ENCODE results near the gene CBFA2T3.

Gene CBFA2T3

DNA sequence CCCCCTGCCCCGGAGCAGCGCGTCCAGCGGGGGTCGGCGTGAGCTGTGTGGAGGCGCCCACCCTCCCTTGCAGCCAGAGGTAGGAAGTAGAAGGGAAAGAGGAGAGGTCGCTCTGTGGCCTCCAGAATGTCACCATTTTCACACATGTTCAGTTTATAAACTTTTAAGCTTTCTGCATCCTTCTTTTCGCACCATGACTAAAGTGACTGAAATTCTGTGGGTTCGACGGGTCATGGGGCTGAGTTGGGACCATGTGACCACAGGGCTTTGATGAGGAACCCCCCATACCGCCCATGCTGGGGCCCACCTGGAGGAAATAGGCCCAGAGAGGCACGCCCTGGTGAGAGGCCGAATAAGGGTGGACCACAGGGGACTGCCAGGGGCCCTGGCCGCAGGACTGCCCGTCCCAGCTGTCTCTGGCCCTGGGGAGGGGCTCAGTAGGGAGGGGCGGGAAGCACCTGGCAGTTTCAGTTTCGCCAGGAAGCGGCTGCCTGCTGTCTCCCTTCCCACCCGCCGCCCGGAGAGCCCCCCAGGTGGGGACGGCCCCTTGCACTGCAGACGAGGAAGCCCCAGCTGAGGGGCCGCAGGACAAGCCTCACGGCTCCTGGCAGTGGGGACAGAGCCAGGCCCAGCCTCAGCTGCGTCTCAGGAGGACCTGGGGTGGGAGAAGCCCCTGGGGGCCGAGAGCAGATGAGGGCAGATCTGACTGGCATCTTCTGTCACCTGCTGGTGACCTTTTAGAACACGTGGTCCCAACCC is 9.0 kb downstream of the CBFA2T3 start:
- Mint-ChIP-seq H3K9me3 (no peaks in the 10 kb centered on the region), H3K27ac (peak overlapping the region; percentile 90), H3K36me3 (peaks cover 37% of the 10 kb centered on the region), H3K4me3 (peak overlapping the region; percentile 71), H3K27me3 (no peaks in the 10 kb centered on the region), H3K4me1 (peaks cover 100% of the 10 kb centered on the region)
- peak; percentile 88 for ATAC-seq

DNA sequence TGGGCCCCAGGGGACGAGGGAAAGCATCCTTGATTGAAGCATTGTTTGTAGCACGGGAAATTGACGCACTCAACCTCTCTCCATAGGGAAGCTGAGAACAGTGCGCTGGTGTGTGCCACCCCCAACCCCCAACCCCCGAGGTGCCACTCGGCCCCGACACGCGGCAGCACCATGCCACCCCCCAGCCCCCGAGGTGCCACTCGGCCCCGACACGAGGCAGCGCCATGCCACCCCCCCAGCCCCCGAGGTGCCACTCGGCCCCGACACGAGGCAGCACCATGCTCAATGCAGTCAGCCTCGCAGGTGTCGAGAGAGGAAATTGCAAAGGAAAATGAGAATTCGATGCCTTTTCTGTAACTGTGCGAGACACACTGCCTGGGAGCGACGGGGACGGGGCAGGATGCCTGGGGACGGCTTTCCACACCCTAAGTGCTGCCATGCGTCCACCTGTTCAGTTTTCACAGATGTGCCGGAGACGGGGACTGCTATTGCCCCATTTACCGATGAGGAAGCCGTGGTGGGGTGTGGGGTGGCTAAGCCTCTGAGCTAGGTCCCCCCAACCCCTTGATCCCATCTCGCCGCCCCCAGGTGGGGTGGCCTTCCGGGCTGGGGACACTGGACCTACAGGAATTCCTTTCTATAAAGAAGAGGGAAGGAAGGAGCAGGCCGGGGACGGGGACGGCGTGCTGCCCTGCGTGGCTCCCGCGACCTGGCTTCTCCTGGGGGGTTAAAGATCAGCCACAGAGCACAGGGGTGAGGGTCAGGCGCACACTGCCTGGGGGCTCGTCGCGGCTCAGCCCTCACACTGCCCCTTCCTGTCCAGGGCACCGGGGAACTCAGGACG is 9.8 kb downstream of the CBFA2T3 start:
- ATAC-seq: no peak
- Mint-ChIP-seq H3K36me3 (peaks cover 44% of the 10 kb centered on the region), H3K27me3 (no peaks in the 10 kb centered on the region), H3K4me1 (peaks cover 100% of the 10 kb centered on the region), H3K27ac (peak overlapping the region; percentile 90), H3K9me3 (no peaks in the 10 kb centered on the region), H3K4me3 (peak overlapping the region; percentile 63)

- ATAC-seq: no peak
- peak overlapping the region; percentile 30 for H3K4me3 Mint-ChIP-seq
- peaks cover 97% of the 10 kb centered on the region for H3K4me1 Mint-ChIP-seq
- H3K36me3 Mint-ChIP-seq: peaks cover 46% of the 10 kb centered on the region
- H3K27me3 Mint-ChIP-seq: no peaks in the 10 kb centered on the region
- H3K27ac Mint-ChIP-seq: peak overlapping the region; percentile 90
- no peaks in the 10 kb centered on the region for H3K9me3 Mint-ChIP-seq
Observed at GRCh38 chr16:88965826-88966480, 11.1 kb downstream of the CBFA2T3 start.

- no peaks in the 10 kb centered on the region for H3K9me3 Mint-ChIP-seq
- no peak overlapping the region for H3K4me3 Mint-ChIP-seq
- ATAC-seq: no peak
- peaks cover 46% of the 10 kb centered on the region for H3K36me3 Mint-ChIP-seq
- H3K27ac Mint-ChIP-seq: peak overlapping the region; percentile 90
- H3K4me1 Mint-ChIP-seq: peaks cover 94% of the 10 kb centered on the region
- no peaks in the 10 kb centered on the region for H3K27me3 Mint-ChIP-seq
Observed at GRCh38 chr16:88965411-88965810, 11.6 kb downstream of the CBFA2T3 start.

- Mint-ChIP-seq H3K27me3 (no peaks in the 10 kb centered on the region), H3K4me1 (peaks cover 94% of the 10 kb centered on the region), H3K36me3 (peaks cover 54% of the 10 kb centered on the region), H3K4me3 (no peak overlapping the region), H3K9me3 (no peaks in the 10 kb centered on the region), H3K27ac (peak overlapping the region; percentile 18)
- no peak for ATAC-seq
Observed at GRCh38 chr16:88964636-88965035, 12.4 kb downstream of the CBFA2T3 start.

DNA sequence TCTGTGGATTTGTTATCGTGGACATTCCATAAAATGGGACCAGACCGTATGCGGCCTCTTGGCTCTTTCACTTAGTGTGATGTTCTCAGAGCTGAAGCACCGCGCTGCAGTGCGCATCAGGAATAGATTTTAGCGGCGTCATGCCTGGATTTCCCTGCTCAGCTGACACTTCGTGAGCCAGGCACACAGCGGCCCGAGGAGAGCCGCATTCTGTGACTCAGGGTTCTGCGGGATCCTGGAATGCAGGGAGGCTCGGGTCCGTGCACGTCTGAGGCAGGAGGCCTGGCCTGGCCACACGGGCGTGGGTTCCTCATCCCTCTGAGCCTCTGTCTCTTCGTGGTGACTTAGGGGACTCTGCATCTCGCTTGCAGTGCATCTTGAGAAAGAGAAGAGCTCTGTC is 13.4 kb downstream of the CBFA2T3 start:
- H3K4me3 Mint-ChIP-seq: no peak overlapping the region
- H3K9me3 Mint-ChIP-seq: no peaks in the 10 kb centered on the region
- H3K27ac Mint-ChIP-seq: no peak overlapping the region
- ATAC-seq: no peak
- peaks cover 94% of the 10 kb centered on the region for H3K4me1 Mint-ChIP-seq
- H3K27me3 Mint-ChIP-seq: no peaks in the 10 kb centered on the region
- H3K36me3 Mint-ChIP-seq: peaks cover 63% of the 10 kb centered on the region

GRCh38 chr16:88962478-88963152 is 14.4 kb downstream of the CBFA2T3 start:
- Mint-ChIP-seq H3K27ac (no peak overlapping the region), H3K27me3 (no peaks in the 10 kb centered on the region), H3K4me3 (no peak overlapping the region), H3K36me3 (peaks cover 70% of the 10 kb centered on the region), H3K4me1 (peaks cover 94% of the 10 kb centered on the region), H3K9me3 (no peaks in the 10 kb centered on the region)
- no peak for ATAC-seq

GRCh38 chr16:88961011-88961410 is 16.0 kb downstream of the CBFA2T3 start:
- no peaks in the 10 kb centered on the region for H3K9me3 Mint-ChIP-seq
- no peak overlapping the region for H3K4me3 Mint-ChIP-seq
- H3K36me3 Mint-ChIP-seq: peaks cover 77% of the 10 kb centered on the region
- no peak for ATAC-seq
- peaks cover 87% of the 10 kb centered on the region for H3K4me1 Mint-ChIP-seq
- H3K27ac Mint-ChIP-seq: no peak overlapping the region
- no peaks in the 10 kb centered on the region for H3K27me3 Mint-ChIP-seq

DNA sequence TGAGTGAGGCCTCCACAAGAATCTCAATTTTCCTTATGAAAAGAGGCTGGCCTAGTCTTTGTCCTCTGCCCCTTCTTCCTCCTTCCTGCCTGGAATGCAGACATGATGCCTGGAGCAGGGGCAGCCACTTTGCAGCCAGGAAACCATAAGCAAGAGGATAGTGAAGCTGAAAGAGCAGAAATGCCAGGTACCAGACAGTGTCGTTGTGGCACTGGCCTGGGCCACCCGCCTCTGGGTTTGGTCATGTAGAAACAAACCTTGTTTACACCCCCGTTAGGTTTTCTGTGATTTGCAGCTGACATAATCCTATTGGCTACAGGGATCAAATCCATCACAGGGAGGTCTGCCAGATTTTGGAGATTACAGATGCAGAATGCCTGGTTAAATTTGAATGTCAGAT is 16.5 kb downstream of the CBFA2T3 start:
- no peak overlapping the region for H3K4me3 Mint-ChIP-seq
- H3K27ac Mint-ChIP-seq: no peak overlapping the region
- no peaks in the 10 kb centered on the region for H3K27me3 Mint-ChIP-seq
- peaks cover 82% of the 10 kb centered on the region for H3K4me1 Mint-ChIP-seq
- H3K9me3 Mint-ChIP-seq: no peaks in the 10 kb centered on the region
- no peak for ATAC-seq
- peaks cover 77% of the 10 kb centered on the region for H3K36me3 Mint-ChIP-seq

DNA sequence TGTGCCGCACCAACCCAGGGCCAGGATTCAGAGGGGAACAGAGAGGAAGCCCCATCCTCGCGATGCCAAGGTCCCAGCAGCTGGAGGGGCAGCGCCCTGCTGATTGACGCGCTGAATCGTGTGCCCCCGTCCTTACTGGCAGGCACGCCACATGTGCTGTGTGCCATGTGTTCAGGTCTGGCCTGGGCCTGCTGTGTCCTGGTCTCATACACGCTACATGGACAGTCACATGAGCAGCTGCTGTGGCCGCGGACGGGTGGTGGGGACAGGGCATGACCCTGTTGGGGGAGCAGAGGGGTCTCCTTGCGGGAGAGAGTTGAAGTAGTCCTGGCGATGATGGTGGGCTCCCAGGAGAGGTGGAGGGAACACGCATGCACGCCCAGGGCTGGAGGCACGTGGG is 18.0 kb downstream of the CBFA2T3 start:
- Mint-ChIP-seq H3K36me3 (peaks cover 66% of the 10 kb centered on the region), H3K9me3 (no peaks in the 10 kb centered on the region), H3K4me3 (no peak overlapping the region), H3K4me1 (peaks cover 69% of the 10 kb centered on the region), H3K27me3 (no peaks in the 10 kb centered on the region), H3K27ac (peak overlapping the region; percentile 33)
- ATAC-seq: no peak

DNA sequence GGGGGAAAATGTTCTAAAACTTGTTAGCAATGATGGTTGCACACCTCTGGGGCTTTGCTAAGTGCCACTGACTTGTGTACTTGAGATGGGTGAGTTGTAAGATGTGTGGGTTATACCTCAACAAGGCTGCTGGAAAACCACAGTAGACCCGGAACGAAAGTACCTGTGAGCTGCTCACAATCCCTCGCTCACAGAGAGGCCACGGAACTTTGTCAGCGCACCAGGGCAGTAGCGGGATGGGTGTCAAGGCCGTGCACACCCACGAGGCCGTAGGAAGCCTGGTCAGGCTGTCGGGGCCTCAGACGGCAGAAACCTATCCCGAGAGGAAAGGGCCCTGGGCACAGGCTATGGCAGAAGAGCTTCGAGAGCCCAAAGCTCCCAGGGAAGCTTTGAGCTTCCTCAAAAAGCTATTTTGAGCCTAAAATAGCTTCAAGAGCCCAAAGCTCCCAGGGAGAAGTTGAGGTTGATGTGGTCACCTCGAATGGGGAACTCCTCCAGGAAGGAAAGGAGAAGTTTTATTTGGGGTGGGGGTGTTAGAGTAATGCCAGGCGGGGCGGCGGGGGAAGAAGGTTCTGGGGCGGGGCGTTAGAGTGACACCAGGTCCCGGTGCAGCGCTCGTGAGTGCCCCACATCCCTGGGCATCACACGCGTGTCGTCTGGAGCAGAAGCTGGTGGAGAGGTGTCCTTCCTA is 19.0 kb downstream of the CBFA2T3 start:
- Mint-ChIP-seq H3K9me3 (no peaks in the 10 kb centered on the region), H3K27me3 (no peaks in the 10 kb centered on the region), H3K4me3 (peak overlapping the region; percentile 49), H3K36me3 (peaks cover 63% of the 10 kb centered on the region), H3K4me1 (peaks cover 69% of the 10 kb centered on the region), H3K27ac (peak overlapping the region; percentile 81)
- peak; percentile 45 for ATAC-seq

GRCh38 chr16:88957433-88957767 is 19.6 kb downstream of the CBFA2T3 start:
- Mint-ChIP-seq H3K9me3 (no peaks in the 10 kb centered on the region), H3K27ac (peak overlapping the region; percentile 81), H3K36me3 (peaks cover 64% of the 10 kb centered on the region), H3K4me3 (peak overlapping the region; percentile 38), H3K4me1 (peaks cover 68% of the 10 kb centered on the region), H3K27me3 (no peaks in the 10 kb centered on the region)
- no peak for ATAC-seq

- no peak for ATAC-seq
- peak overlapping the region; percentile 81 for H3K27ac Mint-ChIP-seq
- H3K36me3 Mint-ChIP-seq: peaks cover 64% of the 10 kb centered on the region
- no peaks in the 10 kb centered on the region for H3K27me3 Mint-ChIP-seq
- peak overlapping the region; percentile 38 for H3K4me3 Mint-ChIP-seq
- H3K9me3 Mint-ChIP-seq: no peaks in the 10 kb centered on the region
- H3K4me1 Mint-ChIP-seq: peaks cover 64% of the 10 kb centered on the region
Observed at GRCh38 chr16:88956546-88957432, 20.2 kb downstream of the CBFA2T3 start.

- no peak overlapping the region for H3K4me3 Mint-ChIP-seq
- ATAC-seq: no peak
- peaks cover 64% of the 10 kb centered on the region for H3K36me3 Mint-ChIP-seq
- H3K27ac Mint-ChIP-seq: no peak overlapping the region
- peaks cover 58% of the 10 kb centered on the region for H3K4me1 Mint-ChIP-seq
- H3K27me3 Mint-ChIP-seq: no peaks in the 10 kb centered on the region
- H3K9me3 Mint-ChIP-seq: no peaks in the 10 kb centered on the region
Observed at GRCh38 chr16:88955906-88956305, 21.1 kb downstream of the CBFA2T3 start.

All from stimulated activated memory B cell treated with anti-CD40 and anti-IgM and Interleukin-4, amounts not matched to agents 10 μg/mL and 1 μg/mL and 100 μg/mL, for 72 hours (primary cell).